ENCODE results near the gene PI4KA. TPM values are rescaled to one million over a fixed set of nuclear protein-coding genes. Genes with fewer than 3 reads are reported as not detected.

PI4KA gene
- total RNA-seq: 100 to 1,000 TPM in 2 of 4 donors, 10 to 100 TPM in 2; 76.5 to 164 (median 115) TPM

DNA sequence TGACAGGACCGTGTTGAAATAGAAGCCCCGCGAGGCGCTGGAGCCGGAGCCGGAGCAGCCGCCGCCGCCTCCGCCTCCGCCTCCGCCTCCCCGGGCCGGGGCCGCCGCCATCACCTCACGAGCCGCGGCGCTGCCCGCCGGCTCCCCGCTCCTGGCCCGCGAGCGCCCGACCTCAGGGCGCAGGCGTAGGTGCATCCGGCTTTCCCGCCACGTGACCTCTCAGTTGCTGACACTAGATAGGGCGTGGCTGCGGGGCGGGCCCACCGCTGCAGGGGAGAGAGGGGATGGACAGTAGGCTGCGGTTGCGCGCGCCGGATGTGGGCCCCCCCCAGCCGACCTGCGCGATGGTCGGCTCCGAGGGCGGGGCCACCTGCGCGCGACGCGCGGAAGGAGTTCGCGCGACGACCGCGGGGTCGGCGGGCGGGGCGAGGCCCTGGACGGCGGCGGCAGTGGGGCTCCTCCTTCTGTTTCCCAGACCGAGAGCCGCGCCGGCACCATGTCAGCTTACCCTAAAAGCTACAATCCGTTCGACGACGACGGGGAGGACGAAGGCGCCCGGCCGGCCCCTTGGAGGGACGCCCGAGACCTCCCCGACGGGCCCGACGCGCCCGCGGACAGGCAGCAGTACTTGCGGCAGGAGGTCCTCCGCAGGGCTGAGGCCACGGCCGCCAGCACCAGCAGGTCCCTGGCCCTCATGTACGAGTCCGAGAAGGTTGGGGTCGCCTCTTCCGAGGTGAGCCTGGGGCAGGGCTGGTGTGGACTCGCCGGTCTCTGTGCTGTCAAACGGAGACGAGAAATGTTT, at the start of gene PI4KA, which contains the start of gene SNAP29:
Gene PI4KA (minus strand): TSS at position 197 of the 802 bp plus-strand sequence. CDS start 86 bp downstream, at position 111.
Gene SNAP29 (plus strand): TSS at position 393 of the 802 bp plus-strand sequence. CDS start 104 bp downstream, at position 497.
- H3K27me3 ChIP-seq: no peaks in the 10 kb centered on the region
- H3K4me1 ChIP-seq: peaks cover 0 to 57% (median 22%) of the 10 kb centered on the region in 4 donors
- TF ChIP-seq EP300 (IDR thresholded peaks at IDR 0.05): peak; percentile 76 to 92
- peak; percentile 71 to 92 for TF ChIP-seq POLR2A (IDR thresholded peaks at IDR 0.05)
- TF ChIP-seq, protein P1, sequence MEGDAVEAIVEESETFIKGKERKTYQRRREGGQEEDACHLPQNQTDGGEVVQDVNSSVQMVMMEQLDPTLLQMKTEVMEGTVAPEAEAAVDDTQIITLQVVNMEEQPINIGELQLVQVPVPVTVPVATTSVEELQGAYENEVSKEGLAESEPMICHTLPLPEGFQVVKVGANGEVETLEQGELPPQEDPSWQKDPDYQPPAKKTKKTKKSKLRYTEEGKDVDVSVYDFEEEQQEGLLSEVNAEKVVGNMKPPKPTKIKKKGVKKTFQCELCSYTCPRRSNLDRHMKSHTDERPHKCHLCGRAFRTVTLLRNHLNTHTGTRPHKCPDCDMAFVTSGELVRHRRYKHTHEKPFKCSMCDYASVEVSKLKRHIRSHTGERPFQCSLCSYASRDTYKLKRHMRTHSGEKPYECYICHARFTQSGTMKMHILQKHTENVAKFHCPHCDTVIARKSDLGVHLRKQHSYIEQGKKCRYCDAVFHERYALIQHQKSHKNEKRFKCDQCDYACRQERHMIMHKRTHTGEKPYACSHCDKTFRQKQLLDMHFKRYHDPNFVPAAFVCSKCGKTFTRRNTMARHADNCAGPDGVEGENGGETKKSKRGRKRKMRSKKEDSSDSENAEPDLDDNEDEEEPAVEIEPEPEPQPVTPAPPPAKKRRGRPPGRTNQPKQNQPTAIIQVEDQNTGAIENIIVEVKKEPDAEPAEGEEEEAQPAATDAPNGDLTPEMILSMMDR (IDR thresholded peaks at IDR 0.05): peak in 2 of 5 experiments; percentile 77 to 78
- H3K27ac ChIP-seq: peak within 1 kb of the TSS; percentile 83 to 94 (median 90)
- no peaks in the 10 kb centered on the region for H3K9me3 ChIP-seq
- peak; percentile 98 to 99 for DNase-seq (ENCODE audit: low spot score in 2 of 2)
- peaks cover 0 to 14% (median 0%) of the 10 kb centered on the region in 3 donors for H3K36me3 ChIP-seq
- WGBS, 2 donors: 1 to 3% methylated on average over 36 to 37 of the region's 100 CpGs
- H3K4me3 ChIP-seq: peak within 1 kb of the TSS; percentile 79 to 94 (median 89)

- 66% methylated on average over 3 of the region's 3 CpGs for WGBS, 2 donors
- Histone ChIP-seq H3K27ac (no peak overlapping the region), H3K4me3 (no peak overlapping the region)
Observed at GRCh38 chr22:20906387-20906767, 47.8 kb upstream of the PI4KA start.

DNA sequence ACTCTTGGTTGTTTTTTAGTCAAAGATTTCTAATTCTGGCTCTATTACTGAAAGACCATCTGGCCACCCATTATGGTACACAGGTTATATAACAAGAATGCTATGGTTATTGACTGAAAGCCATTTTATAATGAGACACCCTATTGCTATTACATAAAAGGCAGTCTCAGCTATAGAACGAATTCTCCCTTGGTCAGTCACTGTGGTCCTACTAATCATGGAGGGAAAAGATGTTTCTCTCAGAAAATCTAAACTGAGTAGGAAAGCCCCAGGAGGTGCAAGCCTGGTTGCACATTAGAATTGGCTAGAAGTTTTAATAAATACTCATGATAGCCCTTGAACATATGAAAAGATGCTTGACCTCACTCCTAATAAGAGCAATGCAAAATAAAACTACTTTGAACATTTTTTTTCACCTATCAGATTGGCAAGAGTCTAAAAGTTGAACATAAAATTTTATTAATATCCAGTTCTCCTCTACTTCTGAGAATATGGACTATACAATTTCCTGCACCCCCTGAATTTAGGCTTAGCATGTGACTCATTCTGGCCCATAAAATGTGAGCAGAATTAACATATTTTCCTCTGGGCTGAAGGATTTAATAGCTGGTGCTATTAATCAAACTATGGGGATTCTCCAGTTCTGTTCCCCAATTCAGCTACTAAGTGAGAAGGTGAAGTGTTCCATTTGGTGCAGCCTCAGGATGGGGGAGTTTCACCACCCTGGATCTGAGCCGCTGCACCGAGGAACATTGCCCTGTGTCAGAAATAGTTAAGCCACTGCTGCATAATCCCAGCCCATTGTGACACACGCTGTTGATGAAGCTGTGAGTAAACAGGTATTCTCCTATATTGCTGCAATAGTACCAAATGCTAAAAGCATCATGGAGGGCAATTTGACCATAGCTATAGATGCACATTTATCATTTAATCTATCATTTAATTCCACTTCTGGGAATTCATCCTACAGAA, 47.1 kb upstream of the PI4KA start:
- no peak for DNase-seq (ENCODE audit: low spot score in 2 of 2)
- Histone ChIP-seq H3K27ac (no peak overlapping the region), H3K4me1 (peaks cover 0 to 8% (median 0%) of the 10 kb centered on the region in 4 donors), H3K9me3 (no peaks in the 10 kb centered on the region), H3K27me3 (no peaks in the 10 kb centered on the region), H3K4me3 (no peak overlapping the region), H3K36me3 (no peaks in the 10 kb centered on the region)
- no peak for TF ChIP-seq POLR2A (IDR thresholded peaks at IDR 0.05)
- TF ChIP-seq, protein P1 (IDR thresholded peaks at IDR 0.05): no peak
- 55 to 61% methylated on average over 4 of the region's 4 CpGs for WGBS, 2 donors

More at GRCh38 chr22:20906387-20906767, 47.8 kb upstream of the PI4KA start:
- no peak for DNase-seq (ENCODE audit: low spot score in 2 of 2)
- no peaks in the 10 kb centered on the region for H3K36me3 ChIP-seq
- H3K4me1 ChIP-seq: peaks cover 0 to 8% (median 0%) of the 10 kb centered on the region in 4 donors
- TF ChIP-seq EP300 (IDR thresholded peaks at IDR 0.05): no peak
- TF ChIP-seq, protein P1 (IDR thresholded peaks at IDR 0.05): no peak
- TF ChIP-seq POLR2A (IDR thresholded peaks at IDR 0.05): no peak
- no peaks in the 10 kb centered on the region for H3K9me3 ChIP-seq
- no peaks in the 10 kb centered on the region for H3K27me3 ChIP-seq

GRCh38 chr22:20904980-20905355, 46.4 kb upstream of the PI4KA start:
- TF ChIP-seq POLR2A (IDR thresholded peaks at IDR 0.05): no peak
- TF ChIP-seq EP300 (IDR thresholded peaks at IDR 0.05): no peak
- TF ChIP-seq, protein P1 (IDR thresholded peaks at IDR 0.05): no peak
- DNase-seq (ENCODE audit: low spot score in 2 of 2): no peak
- Histone ChIP-seq H3K4me1 (peaks cover 0 to 8% (median 0%) of the 10 kb centered on the region in 4 donors), H3K9me3 (no peaks in the 10 kb centered on the region), H3K4me3 (no peak overlapping the region), H3K27ac (no peak overlapping the region), H3K27me3 (no peaks in the 10 kb centered on the region), H3K36me3 (no peaks in the 10 kb centered on the region)
- whole genome bisulfite sequencing, 2 donors: 80 to 82% methylated on average over 3 of the region's 3 CpGs

Data from tibial nerve (tissue), 4 donors.